ENCODE data around the gene AUTS2.

DNA sequence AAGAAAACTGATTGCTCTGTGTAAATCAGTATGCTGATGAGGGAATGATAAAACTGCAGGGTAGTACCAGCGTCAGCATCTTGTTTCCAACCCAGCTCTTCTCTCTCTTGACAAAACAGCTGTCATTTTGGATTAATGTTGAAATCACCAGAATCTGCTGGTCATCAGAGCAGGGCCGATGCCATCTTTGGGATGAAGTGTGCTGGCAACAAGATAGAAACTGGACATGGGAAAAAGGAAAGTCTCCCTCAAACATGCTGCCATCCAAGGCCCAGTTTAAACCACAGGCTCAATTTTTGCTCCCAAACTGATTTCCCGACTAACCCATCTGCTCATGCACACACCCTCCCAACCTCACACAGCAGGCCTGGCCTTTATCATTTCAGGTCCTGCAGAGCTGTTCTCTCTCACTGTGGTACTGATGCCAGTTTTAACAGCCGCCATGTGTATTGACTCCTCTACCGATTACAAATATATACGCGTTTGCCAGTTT lies 285.2 kb downstream of the AUTS2 start:
- TF ChIP-seq POLR2AphosphoS5 (IDR thresholded peaks at IDR 0.05; ENCODE audit: low read depth, low read length) (no peak), POLR2A (IDR thresholded peaks at IDR 0.05; ENCODE audit: low read depth, low read length) (no peak), TAF1 (IDR thresholded peaks at IDR 0.05; ENCODE audit: low read depth, low read length) (no peak), SPI1 (IDR thresholded peaks at IDR 0.05; ENCODE audit: low read depth, low read length) (no peak)

Data from GM12891 (cell line).